Kidney capillary endothelial cell (primary cell): Measurements from ENCODE around the gene OGFOD2.
A peak's percentile ranks its signal among the peaks of the same experiment; 100 is the strongest.

Source experiments
- DNase-seq: peaks from one replicate; pipeline ENCODE4 v3.0.0-alpha.2; 2018; ENCODE audit warnings: low spot score

Gene OGFOD2

GRCh38 chr12:122951979-122952892 lies 22.8 kb upstream of the OGFOD2 start:
- peak; percentile 78 for DNase-seq

GRCh38 chr12:122955156-122955555 lies 19.9 kb upstream of the OGFOD2 start:
- no peak for DNase-seq

DNA sequence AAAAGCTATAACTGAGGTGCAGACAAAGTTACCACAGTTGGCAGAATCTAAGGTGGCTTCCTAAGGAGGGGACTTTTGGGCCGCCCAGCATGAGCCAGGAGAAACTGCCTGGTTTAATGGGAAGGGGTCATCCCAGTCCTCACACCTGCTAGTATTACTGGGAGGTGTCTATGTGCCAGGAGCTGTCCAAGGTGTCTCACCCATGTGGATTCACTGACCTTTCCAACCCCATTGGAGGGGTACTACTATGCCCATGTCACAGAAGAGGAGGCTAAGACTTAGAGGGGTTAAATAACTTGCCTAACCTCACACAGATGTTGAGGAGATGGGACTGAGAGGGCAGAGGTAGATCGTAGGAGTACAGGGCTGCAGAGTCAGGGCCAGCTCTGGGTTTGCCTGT lies 19.0 kb upstream of the OGFOD2 start:
- DNase-seq = no peak

GRCh38 chr12:122958198-122958888 lies 16.7 kb upstream of the OGFOD2 start:
- no peak for DNase-seq

DNA sequence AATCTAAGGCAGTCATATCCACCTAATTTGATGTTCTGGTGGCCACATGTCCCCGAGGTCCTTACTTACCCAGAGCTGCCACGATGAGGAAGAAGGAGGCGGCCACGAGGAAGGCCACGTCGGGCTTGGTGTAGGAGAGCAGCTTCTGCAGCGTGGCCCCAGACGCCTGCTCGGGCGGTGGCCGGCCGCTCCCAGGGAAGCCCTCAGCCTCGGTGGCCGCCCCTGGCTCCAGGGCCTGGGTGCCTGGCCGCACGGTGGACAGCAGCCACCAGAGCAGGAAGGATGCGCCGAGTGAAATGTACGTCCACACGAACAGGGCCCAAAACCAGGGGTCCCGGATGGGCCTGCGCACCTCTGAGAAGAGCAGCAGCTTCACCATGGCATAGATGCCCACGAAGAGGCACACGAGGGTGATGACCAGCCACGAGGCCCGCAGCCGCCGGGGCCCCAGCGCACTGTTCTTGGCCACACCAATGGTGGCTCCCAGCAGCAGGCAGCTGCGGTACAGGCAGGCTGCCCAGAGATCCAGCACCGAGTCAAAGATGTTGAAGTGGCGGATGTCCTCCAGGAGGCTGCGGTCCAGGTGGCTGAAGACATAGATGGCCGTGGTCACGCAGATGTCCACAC lies 15.4 kb upstream of the OGFOD2 start:
- no peak for DNase-seq

DNA sequence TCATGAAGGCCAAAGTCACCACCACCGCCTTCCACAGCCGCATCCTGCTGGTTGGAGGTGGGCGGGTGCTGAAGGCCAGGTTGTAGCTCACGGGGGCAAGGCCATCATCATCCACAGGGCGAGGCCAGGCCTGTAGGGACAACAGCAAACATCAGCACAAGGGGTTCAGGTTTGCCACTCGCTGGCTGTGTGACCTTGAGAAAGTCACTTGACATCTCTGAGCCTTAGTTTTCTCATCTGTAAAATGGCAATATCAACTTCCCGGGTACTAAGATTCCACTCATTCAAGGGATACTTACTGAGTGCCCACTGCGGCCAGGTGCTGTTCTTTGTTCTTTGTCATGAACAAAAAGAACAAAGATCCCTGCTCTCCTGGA lies 14.9 kb upstream of the OGFOD2 start:
- DNase-seq = no peak

DNA sequence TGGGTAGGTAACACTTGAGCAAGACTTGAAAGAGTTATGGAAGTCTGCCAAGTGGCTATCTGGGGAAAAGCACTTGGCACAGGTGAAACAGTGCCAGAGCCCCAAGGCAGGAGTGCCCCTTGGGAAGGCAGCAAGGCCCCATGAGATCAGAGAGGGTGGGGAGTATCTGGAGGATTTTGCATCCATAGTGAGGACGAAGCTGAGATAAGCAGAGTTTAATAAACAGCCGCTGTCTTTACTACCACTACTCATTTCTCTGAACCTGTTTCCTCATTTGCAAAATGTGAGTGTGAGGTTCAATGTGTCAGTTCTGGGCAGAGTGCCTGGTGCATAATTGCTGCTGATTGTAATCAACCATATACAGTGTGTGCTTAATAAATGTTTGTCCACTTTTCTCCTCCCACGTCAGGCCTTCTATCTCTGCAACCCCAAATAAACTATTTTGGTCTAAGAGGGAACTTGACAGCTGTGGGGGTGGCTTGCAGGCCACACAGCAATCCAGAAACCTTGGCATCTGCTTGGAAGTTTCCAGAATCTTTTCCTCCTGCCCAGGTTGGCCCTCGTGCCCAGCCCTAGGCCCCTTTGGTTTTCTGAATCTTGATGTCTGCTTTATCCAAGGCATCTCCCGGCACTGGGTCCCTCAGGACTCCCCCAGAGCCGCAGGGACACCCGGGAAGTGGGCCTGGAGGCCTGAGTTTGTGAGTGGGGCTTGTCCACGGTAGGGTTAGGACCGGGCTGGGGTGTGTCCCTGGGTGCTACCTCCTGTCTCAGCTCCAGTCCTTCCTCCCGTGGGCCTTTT lies 13.3 kb upstream of the OGFOD2 start:
- DNase-seq = no peak

DNA sequence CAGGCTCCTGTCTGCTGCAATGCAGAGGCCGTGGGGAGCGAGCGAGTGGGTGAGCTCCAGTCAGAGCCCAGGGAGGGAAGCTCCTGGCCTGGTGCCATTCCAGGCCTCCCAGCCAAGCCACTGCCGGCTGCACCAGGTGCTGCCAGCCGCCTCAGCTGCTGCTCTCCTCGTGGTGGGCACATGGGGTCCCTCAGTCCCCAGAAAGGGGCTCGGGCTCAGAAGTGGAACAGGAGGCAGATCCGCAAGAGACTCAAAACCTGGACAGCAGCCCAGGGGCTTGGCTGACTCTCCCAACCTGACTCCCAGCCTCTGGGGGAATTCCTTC lies 11.1 kb upstream of the OGFOD2 start:
- no peak for DNase-seq

GRCh38 chr12:122964439-122965257 lies 10.4 kb upstream of the OGFOD2 start:
- DNase-seq = no peak

DNA sequence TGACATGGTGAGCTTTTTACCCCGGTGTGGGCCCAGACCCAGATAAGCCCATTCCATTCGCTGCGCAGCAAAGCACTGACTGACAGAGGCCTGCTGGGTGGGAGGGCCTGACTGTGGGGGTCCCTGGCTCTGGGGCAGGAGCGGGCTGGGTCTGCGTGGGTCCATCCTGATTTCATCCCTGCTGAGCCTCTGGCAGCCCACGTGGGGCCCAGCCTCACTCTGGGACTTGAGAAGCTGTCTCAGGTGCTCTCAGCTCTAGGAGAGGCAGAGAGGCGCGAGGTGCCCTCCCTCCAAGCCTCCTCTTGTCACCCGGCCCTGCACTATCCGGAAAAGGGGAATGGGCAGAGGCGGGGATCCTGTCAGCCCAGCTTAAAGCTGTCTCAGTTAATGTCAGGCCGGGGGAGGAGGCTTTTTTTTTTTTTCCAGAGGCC lies 9.7 kb upstream of the OGFOD2 start:
- DNase-seq = no peak

GRCh38 chr12:122965851-122966742 lies 8.9 kb upstream of the OGFOD2 start, which contains the start of gene ABCB9:
Gene ABCB9 (minus strand): TSS chr12:122966463. CDS start chr12:122960235, 6,228 bp downstream.
- DNase-seq = peak; percentile 86

DNA sequence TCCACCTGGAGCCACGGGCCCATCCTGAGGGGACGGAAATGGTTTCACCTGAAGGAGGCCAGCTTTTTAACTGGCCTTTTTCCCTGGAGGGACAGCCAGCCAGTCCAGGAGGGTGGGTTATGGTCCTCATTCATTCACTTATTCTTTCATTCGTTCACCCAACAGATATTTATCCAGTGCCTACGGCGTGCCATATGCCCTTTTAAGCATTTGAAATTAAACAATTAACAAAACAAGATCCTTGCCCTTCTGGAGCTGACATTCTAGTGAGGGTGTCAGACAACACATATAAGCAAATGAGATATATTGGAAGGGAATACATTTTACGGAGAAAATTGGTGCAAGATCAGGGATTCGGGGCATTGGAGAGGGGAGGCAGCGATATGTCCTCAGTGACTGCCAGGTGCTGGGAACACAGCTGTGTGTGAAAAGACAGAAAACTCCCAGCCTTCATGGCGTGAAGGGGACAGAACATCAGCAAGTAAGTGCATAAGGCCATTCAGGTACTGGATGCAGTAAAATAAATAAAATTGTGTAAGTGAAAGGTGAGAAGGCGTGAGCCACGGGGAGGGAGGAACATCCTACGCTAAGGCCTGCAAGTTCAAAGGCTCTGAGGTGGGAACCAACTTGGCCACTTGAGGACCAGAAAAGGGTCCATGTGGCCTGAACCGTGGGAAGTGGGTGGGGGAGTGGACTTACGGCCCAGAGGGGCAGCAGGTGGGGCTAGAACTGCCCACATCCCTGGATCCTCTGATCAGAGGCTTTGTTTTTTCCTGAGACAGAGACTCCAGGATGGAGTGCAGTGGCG lies 8.1 kb upstream of the OGFOD2 start:
- DNase-seq = no peak

DNA sequence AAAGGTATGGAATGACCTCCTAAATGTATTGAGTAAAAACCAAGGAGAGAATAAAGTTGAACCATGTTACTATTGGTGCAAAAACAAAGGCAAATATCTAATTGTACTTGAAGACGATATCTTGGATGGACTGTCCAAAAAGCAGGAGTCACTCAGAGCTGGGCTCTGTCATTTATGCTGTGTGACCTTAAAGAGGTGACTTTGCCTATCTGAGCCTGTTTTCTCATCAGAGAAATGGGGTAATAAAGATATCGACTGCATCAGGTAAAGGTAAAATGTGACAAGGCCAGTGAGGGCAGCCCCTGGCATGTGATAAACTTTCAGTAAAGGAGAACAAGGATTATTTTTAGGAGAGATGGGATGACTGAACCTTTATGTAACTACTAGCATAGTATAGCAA lies 6.9 kb upstream of the OGFOD2 start:
- no peak for DNase-seq

DNA sequence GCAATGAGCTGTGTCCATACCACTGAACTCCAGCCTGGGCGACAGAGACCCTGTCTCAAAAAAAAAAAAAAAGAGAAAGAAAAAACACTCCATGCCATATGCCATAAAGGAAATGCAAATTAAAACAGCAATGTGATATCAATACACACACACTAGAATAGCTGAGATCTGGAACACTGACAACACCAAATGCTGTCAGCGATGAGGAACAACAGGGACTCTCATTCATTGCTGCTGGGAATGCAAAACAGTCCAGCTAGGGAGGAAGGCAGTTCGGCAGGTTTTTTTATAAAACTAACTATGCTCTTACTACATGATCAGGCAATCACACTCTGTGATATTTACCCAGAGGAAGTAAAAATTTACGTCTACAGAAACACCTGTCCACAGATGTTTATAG lies 5.4 kb upstream of the OGFOD2 start:
- DNase-seq = no peak

GRCh38 chr12:122974274-122974891 lies 661 bp upstream of the OGFOD2 start:
- peak; percentile 94 for DNase-seq

GRCh38 chr12:122975790-122976647 lies 975 bp downstream of the OGFOD2 start:
- no peak for DNase-seq

- no peak for DNase-seq
Observed at GRCh38 chr12:122976648-122976975, 1.6 kb downstream of the OGFOD2 start.

- DNase-seq = no peak
Observed at GRCh38 chr12:122977153-122977552, 2.1 kb downstream of the OGFOD2 start.
